Measurements from ENCODE around the gene RNF19B. TPM values are rescaled to one million over a fixed set of nuclear protein-coding genes. Genes with fewer than 3 reads are reported as not detected.

Gene RNF19B
- total RNA-seq, 1 experiment from 2014 or later, result 15.0 TPM

- Histone ChIP-seq H4K8ac (replicated peaks; ENCODE audit: insufficient read length, low read depth, low read length) (no peak overlapping the region), H2BK20ac (ENCODE audit: low read depth, low read length, poor library complexity, severe bottlenecking) (no peak overlapping the region), H3K9ac (ENCODE audit: extremely low read depth, insufficient read length, low read length) (no peak overlapping the region), H3K4ac (ENCODE audit: low read depth, low read length) (no peak overlapping the region), H3K27ac (ENCODE audit: insufficient read length, low read depth, low read length) (no peak overlapping the region), H3K23ac (ENCODE audit: insufficient read length, low read depth, low read length) (no peak overlapping the region), H3K56ac (ENCODE audit: insufficient read length, low read depth, low read length) (no peak overlapping the region), H2BK5ac (ENCODE audit: insufficient read length, low read length) (no peak overlapping the region), H3K4me1 (ENCODE audit: insufficient read depth, low read length) (no peaks in the 10 kb centered on the region), H2BK15ac (ENCODE audit: low read depth, low read length) (no peak overlapping the region), H2AK5ac (ENCODE audit: insufficient read length, low read length) (no peak overlapping the region), H4K5ac (ENCODE audit: insufficient read length, low read depth, low read length) (no peak overlapping the region), H3T11ph (ENCODE audit: low read length) (no peak overlapping the region), H3K79me1 (ENCODE audit: insufficient read depth, low read depth, low read length, poor library complexity, severe bottlenecking) (no peaks in the 10 kb centered on the region), H3K23me2 (ENCODE audit: insufficient read length, low read depth, low read length, poor library complexity, severe bottlenecking) (no peaks in the 10 kb centered on the region), H3K79me2 (ENCODE audit: insufficient read depth, low read length) (no peaks in the 10 kb centered on the region), H2BK120ac (ENCODE audit: low read depth, low read length, poor library complexity, severe bottlenecking) (no peak overlapping the region), H2BK12ac (ENCODE audit: insufficient read length, low read depth, low read length) (no peak overlapping the region), H3K18ac (ENCODE audit: insufficient read length, low read depth, low read length) (no peak overlapping the region), H4K20me1 (ENCODE audit: control insufficient read depth, insufficient read depth, insufficient read length) (no peaks in the 10 kb centered on the region), H3K9me3 (ENCODE audit: control insufficient read depth, low read depth, low read length) (no peaks in the 10 kb centered on the region), H3K27me3 (ENCODE audit: insufficient read depth, low read length) (no peaks in the 10 kb centered on the region), H4K91ac (ENCODE audit: insufficient read length, low read depth, low read length) (no peak overlapping the region), H3K14ac (ENCODE audit: insufficient read depth, low read length) (no peak overlapping the region), H2AFZ (ENCODE audit: low read length) (no peak overlapping the region), H3K4me2 (ENCODE audit: insufficient read depth, insufficient read length, low read length) (no peak overlapping the region)
- no peak overlapping the region; a peak in 1 of 7 replicates for H3K27ac Mint-ChIP-seq
- no peaks in the 10 kb centered on the region for H3K36me3 Mint-ChIP-seq (ENCODE audit: insufficient read depth in 1 of 3, low read depth in 3 of 3)
- WGBS (ENCODE audit: extremely low coverage, insufficient read length, low lambda C conversion rate), result no CpG with 5 or more reads among the region's 7 CpGs
- peaks cover 39% of the 10 kb centered on the region for H3K27me3 Mint-ChIP-seq (ENCODE audit: low read depth)
- no peaks in the 10 kb centered on the region for H3K9me3 Mint-ChIP-seq
- no peak for DNase-seq
- H3K4me1 Mint-ChIP-seq, result no peaks in the 10 kb centered on the region
- no peak for TF ChIP-seq CTCF (conservative IDR thresholded peaks at IDR 0.05)
- no peak overlapping the region for H3K4me3 Mint-ChIP-seq
Measured at GRCh38 chr1:32917521-32917920, 47.1 kb downstream of the RNF19B start.

All from H9 (cell line).